ENCODE results near the gene MSTO1.
A peak's percentile ranks its signal among the peaks of the same experiment; 100 is the strongest.
"Not testable (repeated sequence)": the region's sequence is repeated elsewhere in the genome, so short reads cannot be mapped to it uniquely, and the experiment has no call there.

MSTO1 gene

GRCh38 chr1:155610257-155610647, 234 bp downstream of the MSTO1 start:
- not testable (repeated sequence) for FAIRE-seq; DNase-seq (ENCODE audit: low spot score)

- not testable (repeated sequence) for FAIRE-seq; DNase-seq (ENCODE audit: low spot score)
Measured at GRCh38 chr1:155613226-155613625, 3.2 kb downstream of the MSTO1 start.

GRCh38 chr1:155622191-155622590, 12.2 kb downstream of the MSTO1 start:
- FAIRE-seq = no peak
- DNase-seq (ENCODE audit: low spot score) = no peak

- FAIRE-seq (no peak), DNase-seq (ENCODE audit: low spot score) (no peak)
Measured at GRCh38 chr1:155623357-155623756, 13.3 kb downstream of the MSTO1 start.

- DNase-seq (ENCODE audit: low spot score); FAIRE-seq: not testable (repeated sequence)
Measured at GRCh38 chr1:155626428-155626827, 16.4 kb downstream of the MSTO1 start.

- FAIRE-seq (no peak), DNase-seq (ENCODE audit: low spot score) (no peak)
Measured at GRCh38 chr1:155636397-155637153, 26.6 kb downstream of the MSTO1 start.

- no peak for DNase-seq (ENCODE audit: low spot score)
- FAIRE-seq = no peak
Measured at GRCh38 chr1:155640367-155640766, 30.3 kb downstream of the MSTO1 start.

GRCh38 chr1:155642559-155643180, 32.7 kb downstream of the MSTO1 start:
- not testable (repeated sequence) for DNase-seq (ENCODE audit: low spot score); FAIRE-seq

- DNase-seq (ENCODE audit: low spot score) (no peak), FAIRE-seq (no peak)
Measured at GRCh38 chr1:155643230-155643629, 33.2 kb downstream of the MSTO1 start.

GRCh38 chr1:155645034-155645598, 35.1 kb downstream of the MSTO1 start:
- FAIRE-seq (no peak), DNase-seq (ENCODE audit: low spot score) (no peak)

GRCh38 chr1:155645648-155646047, 35.6 kb downstream of the MSTO1 start:
- DNase-seq (ENCODE audit: low spot score) (no peak), FAIRE-seq (no peak)

GRCh38 chr1:155646307-155646706, 36.3 kb downstream of the MSTO1 start:
- DNase-seq (ENCODE audit: low spot score) (no peak), FAIRE-seq (no peak)

- FAIRE-seq (peak; percentile 91), DNase-seq (ENCODE audit: low spot score) (peak; percentile 92)
Measured at GRCh38 chr1:155648207-155649147, 38.5 kb downstream of the MSTO1 start.

- no peak for DNase-seq (ENCODE audit: low spot score)
- FAIRE-seq = no peak
Measured at GRCh38 chr1:155649676-155650075, 39.7 kb downstream of the MSTO1 start.

- DNase-seq (ENCODE audit: low spot score) (no peak), FAIRE-seq (no peak)
Measured at GRCh38 chr1:155650231-155650757, 40.3 kb downstream of the MSTO1 start.

GRCh38 chr1:155651861-155652661, 42.0 kb downstream of the MSTO1 start:
- DNase-seq (ENCODE audit: low spot score) (peak; percentile 34), FAIRE-seq (no peak)

GRCh38 chr1:155652951-155653350, 42.9 kb downstream of the MSTO1 start:
- FAIRE-seq (no peak), DNase-seq (ENCODE audit: low spot score) (no peak)

- DNase-seq (ENCODE audit: low spot score) = no peak
- FAIRE-seq = no peak
Measured at GRCh38 chr1:155657463-155657862, 47.4 kb downstream of the MSTO1 start.

GRCh38 chr1:155661239-155661638, 51.2 kb downstream of the MSTO1 start:
- not testable (repeated sequence) for DNase-seq (ENCODE audit: low spot score); FAIRE-seq
